SH-SY5Y (cell line): Measurements from ENCODE around the gene MAP3K20.

Experiments used
- GATA2 ChIP-seq: IDR thresholded peaks from 2 replicates; pipeline ENCODE4 v1.6.1; 2011; ENCODE audit warnings: mild to moderate bottlenecking, low read depth, low read length
- GATA3 ChIP-seq: IDR thresholded peaks from 2 replicates; pipeline ENCODE4 v1.6.1; 2011; ENCODE audit warnings: low read depth, mild to moderate bottlenecking, low read length, moderate library complexity

GRCh38 chr2:173146590-173146989 lies 70.9 kb downstream of the MAP3K20 start:
- TF ChIP-seq GATA2 (no peak), GATA3 (no peak)
